HepG2 (cell line): Measurements from ENCODE around the gene CNTRL. TPM values are rescaled to one million over a fixed set of nuclear protein-coding genes. Genes with fewer than 3 reads are reported as not detected.

Experiments used
- CAMTA2 ChIP-seq: sonication (generic); formaldehyde crosslinking; IDR thresholded peaks from 2 replicates; pipeline ENCODE4 v1.4.0; 2020; ENCODE audit warnings: mild to moderate bottlenecking, missing genetic modification reagents, borderline replicate concordance
- FOXK2 ChIP-seq: fragments of 450-650 bp; IDR thresholded peaks from 2 replicates; pipeline ENCODE4 v1.6.1; 2016
- JDP2 ChIP-seq: sonication (generic); formaldehyde crosslinking; IDR thresholded peaks from 2 replicates; pipeline ENCODE4 v1.8.1; 2022; ENCODE audit warnings: missing genetic modification reagents, borderline replicate concordance
- RXRA ChIP-seq: sonication (generic); formaldehyde crosslinking; IDR thresholded peaks from 2 replicates; pipeline ENCODE4 v1.5.1; 2020; ENCODE audit warnings: missing genetic modification reagents
- TRIM24 ChIP-seq: sonication (generic); formaldehyde crosslinking; IDR thresholded peaks from 2 replicates; pipeline ENCODE4 v1.8.0; 2022; ENCODE audit warnings: mild to moderate bottlenecking, missing genetic modification reagents
- ZNF121 ChIP-seq: sonication (generic); formaldehyde crosslinking; IDR thresholded peaks from 2 replicates; pipeline ENCODE4 v1.5.0; 2020; ENCODE audit warnings: mild to moderate bottlenecking, missing genetic modification reagents
- ZNF160 ChIP-seq: sonication (generic); formaldehyde crosslinking; IDR thresholded peaks from 2 replicates; pipeline ENCODE4 v1.8.0; 2022; ENCODE audit warnings: mild to moderate bottlenecking, inconsistent platforms, missing genetic modification reagents
- ZNF329 ChIP-seq: sonication (generic); formaldehyde crosslinking; IDR thresholded peaks from 2 replicates; pipeline ENCODE4 v1.9.0; 2021; ENCODE audit warnings: low read depth, mild to moderate bottlenecking, missing genetic modification reagents
- ZNF607 ChIP-seq: sonication (generic); formaldehyde crosslinking; IDR thresholded peaks from 2 replicates; pipeline ENCODE4 v1.5.1; 2020; ENCODE audit warnings: missing genetic modification reagents, mild to moderate bottlenecking, borderline replicate concordance
- ZNF720 ChIP-seq: sonication (generic); formaldehyde crosslinking; IDR thresholded peaks from 2 replicates; pipeline ENCODE4 v1.4.0; 2020; ENCODE audit warnings: missing genetic modification reagents
- polyA plus RNA-seq, 8 experiments: library from polyadenylated mRNA; depleted of rRNA in 3 of 8; stranded (reverse) in 7 of 8; unstranded in 1 of 8; fragments of >200 nt; fragmentation: Illumina TruSeq in 4 of 8; extraction: Trizol in 4 of 8; gene quantifications; 2 replicates each; pipeline versions ENCODE4 v1.2.1 to v1.2.3, GENCODE V29; 2011 to 2016; ENCODE audit warnings: low read depth in 4 of 8, missing spikeins in 1 of 8, mixed read lengths in 1 of 8; ENCODE audit not compliant: insufficient read depth in 1 of 8
- total RNA-seq, 5 experiments: library from RNA; depleted of rRNA; stranded (reverse); fragments of >200 nt; fragmentation: Illumina TruSeq; extraction: Trizol; gene quantifications; 2 replicates each; pipeline ENCODE4 v1.2.3, GENCODE V29; 2016; ENCODE audit warnings: low read depth in 1 of 5
- TF ChIP-seq, protein P1 (sequence below): sonication (generic); formaldehyde crosslinking; IDR thresholded peaks from one replicate; pipeline ENCODE4 v1.5.1; 2020; ENCODE audit warnings: mild to moderate bottlenecking, missing genetic modification reagents; ENCODE audit errors: not compliant biosample characterization
- TF ChIP-seq, protein P2 (sequence below): sonication (generic); formaldehyde crosslinking; IDR thresholded peaks from 2 replicates; pipeline ENCODE4 v1.5.1; 2020; ENCODE audit warnings: missing genetic modification reagents, mild to moderate bottlenecking, borderline replicate concordance
- TF ChIP-seq, protein P3 (sequence below), 2 experiments: IDR thresholded peaks; 2 replicates each; pipeline ENCODE4 v1.6.1; 2011 to 2012; ENCODE audit warnings: low read length in 2 of 2, borderline replicate concordance in 1 of 2, low read depth in 1 of 2, mild to moderate bottlenecking in 1 of 2, moderate library complexity in 1 of 2
- TF ChIP-seq, protein P4 (sequence below): sonication (generic); formaldehyde crosslinking; IDR thresholded peaks from 2 replicates; pipeline ENCODE4 v1.4.0; 2020; ENCODE audit warnings: missing genetic modification reagents

The CNTRL gene
- total and polyA plus RNA-seq, 2 of the 13 experiments (the other 11 are each of a cell fraction or from before 2014, with no cell fraction given), result 7.5 to 11.8 TPM

DNA sequence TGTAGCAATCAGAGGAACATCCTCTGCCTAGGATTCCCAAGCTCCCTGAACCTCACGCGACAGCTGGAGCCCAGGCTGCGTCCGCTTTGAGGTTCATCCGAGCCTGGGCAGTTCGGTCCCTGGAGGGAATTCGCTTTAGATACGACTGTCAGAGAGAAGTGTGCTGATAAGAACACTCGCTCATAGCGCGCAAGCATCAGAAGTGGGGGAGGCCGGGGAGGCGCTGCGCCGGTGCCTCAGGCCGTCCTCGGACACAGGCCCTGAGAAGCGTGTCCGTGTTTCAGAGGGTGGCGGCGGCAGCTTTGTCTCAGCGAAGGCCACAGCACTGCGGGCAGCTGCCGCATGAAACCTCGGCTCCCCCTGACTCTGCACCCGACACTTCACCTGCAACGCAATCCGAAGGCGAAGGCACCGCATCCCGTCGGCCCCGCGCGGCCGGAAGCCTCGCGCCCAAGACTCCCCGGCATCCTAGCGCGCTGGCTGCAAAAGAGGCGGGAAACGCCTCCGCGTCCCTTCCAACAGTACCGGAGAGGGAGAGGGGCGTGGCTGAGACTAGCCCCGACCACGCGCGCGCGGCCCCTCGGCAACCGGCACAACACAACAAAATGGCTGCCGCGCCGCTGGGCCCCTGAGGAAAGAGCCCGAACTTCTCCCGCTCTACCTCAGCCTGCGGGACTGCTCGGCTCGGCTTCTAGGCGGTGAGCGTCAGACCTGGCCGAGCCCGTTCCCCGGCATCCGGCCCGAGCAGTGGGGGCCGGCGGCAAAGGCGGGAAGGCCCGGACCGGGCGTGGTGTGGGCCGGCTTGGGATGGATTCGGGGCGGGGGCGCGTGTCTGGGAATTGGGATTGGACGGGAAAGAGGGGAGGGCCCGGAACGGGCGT is at the start of gene CNTRL (continued):
- TF ChIP-seq ZNF607 (peak; percentile 97), TRIM24 (CRISPR knock-in tag) (no peak), CAMTA2 (CRISPR knock-in tag) (0 out of 2 replicates have a peak, but pooled peaks have one; percentile 36), JDP2 (CRISPR knock-in tag) (no peak), FOXK2 (no peak), ZNF329 (CRISPR knock-in tag) (peak; percentile 76), ZNF121 (CRISPR knock-in tag) (peak; percentile 60), ZNF720 (no peak), RXRA (peak; percentile 86), ZNF160 (peak; percentile 85; the same call in 1 of the 2 replicates)
- TF ChIP-seq, protein P1, sequence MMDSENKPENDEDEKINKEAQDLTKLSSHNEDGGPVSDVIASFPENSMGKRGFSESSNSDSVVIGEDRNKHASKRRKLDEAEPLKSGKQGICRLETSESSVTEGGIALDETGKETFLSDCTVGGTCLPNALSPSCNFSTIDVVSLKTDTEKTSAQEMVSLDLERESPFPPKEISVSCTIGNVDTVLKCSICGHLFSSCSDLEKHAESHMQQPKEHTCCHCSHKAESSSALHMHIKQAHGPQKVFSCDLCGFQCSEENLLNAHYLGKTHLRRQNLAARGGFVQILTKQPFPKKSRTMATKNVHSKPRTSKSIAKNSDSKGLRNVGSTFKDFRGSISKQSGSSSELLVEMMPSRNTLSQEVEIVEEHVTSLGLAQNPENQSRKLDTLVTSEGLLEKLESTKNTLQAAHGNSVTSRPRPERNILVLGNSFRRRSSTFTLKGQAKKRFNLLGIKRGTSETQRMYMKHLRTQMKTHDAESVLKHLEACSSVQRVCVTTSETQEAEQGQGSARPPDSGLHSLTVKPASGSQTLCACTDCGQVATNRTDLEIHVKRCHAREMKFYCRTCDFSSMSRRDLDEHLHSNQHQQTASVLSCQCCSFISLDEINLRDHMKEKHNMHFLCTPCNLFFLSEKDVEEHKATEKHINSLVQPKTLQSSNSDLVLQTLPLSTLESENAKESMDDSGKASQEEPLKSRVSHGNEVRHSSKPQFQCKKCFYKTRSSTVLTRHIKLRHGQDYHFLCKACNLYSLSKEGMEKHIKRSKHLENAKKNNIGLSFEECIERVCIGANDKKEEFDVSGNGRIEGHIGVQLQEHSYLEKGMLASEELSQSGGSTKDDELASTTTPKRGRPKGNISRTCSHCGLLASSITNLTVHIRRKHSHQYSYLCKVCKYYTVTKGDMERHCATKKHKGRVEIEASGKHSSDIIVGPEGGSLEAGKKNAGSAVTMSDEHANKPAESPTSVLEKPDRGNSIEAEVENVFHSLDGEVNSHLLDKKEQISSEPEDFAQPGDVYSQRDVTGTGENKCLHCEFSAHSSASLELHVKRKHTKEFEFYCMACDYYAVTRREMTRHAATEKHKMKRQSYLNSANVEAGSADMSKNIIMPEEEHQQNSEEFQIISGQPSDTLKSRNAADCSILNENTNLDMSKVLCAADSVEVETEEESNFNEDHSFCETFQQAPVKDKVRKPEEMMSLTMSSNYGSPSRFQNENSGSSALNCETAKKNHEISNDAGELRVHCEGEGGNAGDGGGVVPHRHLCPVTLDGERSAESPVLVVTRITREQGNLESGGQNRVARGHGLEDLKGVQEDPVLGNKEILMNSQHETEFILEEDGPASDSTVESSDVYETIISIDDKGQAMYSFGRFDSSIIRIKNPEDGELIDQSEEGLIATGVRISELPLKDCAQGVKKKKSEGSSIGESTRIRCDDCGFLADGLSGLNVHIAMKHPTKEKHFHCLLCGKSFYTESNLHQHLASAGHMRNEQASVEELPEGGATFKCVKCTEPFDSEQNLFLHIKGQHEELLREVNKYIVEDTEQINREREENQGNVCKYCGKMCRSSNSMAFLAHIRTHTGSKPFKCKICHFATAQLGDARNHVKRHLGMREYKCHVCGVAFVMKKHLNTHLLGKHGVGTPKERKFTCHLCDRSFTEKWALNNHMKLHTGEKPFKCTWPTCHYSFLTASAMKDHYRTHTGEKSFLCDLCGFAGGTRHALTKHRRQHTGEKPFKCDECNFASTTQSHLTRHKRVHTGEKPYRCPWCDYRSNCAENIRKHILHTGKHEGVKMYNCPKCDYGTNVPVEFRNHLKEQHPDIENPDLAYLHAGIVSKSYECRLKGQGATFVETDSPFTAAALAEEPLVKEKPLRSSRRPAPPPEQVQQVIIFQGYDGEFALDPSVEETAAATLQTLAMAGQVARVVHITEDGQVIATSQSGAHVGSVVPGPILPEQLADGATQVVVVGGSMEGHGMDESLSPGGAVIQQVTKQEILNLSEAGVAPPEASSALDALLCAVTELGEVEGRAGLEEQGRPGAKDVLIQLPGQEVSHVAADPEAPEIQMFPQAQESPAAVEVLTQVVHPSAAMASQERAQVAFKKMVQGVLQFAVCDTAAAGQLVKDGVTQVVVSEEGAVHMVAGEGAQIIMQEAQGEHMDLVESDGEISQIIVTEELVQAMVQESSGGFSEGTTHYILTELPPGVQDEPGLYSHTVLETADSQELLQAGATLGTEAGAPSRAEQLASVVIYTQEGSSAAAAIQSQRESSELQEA (CRISPR knock-in tag), result peak; percentile 96
- TF ChIP-seq, protein P2, sequence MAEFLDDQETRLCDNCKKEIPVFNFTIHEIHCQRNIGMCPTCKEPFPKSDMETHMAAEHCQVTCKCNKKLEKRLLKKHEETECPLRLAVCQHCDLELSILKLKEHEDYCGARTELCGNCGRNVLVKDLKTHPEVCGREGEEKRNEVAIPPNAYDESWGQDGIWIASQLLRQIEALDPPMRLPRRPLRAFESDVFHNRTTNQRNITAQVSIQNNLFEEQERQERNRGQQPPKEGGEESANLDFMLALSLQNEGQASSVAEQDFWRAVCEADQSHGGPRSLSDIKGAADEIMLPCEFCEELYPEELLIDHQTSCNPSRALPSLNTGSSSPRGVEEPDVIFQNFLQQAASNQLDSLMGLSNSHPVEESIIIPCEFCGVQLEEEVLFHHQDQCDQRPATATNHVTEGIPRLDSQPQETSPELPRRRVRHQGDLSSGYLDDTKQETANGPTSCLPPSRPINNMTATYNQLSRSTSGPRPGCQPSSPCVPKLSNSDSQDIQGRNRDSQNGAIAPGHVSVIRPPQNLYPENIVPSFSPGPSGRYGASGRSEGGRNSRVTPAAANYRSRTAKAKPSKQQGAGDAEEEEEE (CRISPR knock-in tag), result no peak
- TF ChIP-seq, protein P3, sequence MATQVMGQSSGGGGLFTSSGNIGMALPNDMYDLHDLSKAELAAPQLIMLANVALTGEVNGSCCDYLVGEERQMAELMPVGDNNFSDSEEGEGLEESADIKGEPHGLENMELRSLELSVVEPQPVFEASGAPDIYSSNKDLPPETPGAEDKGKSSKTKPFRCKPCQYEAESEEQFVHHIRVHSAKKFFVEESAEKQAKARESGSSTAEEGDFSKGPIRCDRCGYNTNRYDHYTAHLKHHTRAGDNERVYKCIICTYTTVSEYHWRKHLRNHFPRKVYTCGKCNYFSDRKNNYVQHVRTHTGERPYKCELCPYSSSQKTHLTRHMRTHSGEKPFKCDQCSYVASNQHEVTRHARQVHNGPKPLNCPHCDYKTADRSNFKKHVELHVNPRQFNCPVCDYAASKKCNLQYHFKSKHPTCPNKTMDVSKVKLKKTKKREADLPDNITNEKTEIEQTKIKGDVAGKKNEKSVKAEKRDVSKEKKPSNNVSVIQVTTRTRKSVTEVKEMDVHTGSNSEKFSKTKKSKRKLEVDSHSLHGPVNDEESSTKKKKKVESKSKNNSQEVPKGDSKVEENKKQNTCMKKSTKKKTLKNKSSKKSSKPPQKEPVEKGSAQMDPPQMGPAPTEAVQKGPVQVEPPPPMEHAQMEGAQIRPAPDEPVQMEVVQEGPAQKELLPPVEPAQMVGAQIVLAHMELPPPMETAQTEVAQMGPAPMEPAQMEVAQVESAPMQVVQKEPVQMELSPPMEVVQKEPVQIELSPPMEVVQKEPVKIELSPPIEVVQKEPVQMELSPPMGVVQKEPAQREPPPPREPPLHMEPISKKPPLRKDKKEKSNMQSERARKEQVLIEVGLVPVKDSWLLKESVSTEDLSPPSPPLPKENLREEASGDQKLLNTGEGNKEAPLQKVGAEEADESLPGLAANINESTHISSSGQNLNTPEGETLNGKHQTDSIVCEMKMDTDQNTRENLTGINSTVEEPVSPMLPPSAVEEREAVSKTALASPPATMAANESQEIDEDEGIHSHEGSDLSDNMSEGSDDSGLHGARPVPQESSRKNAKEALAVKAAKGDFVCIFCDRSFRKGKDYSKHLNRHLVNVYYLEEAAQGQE (IDR thresholded peaks at IDR 0.05; ENCODE audit: borderline replicate concordance in 1 of 2, low read depth in 1 of 2, low read length in 2 of 2), result no peak
- TF ChIP-seq, protein P4, sequence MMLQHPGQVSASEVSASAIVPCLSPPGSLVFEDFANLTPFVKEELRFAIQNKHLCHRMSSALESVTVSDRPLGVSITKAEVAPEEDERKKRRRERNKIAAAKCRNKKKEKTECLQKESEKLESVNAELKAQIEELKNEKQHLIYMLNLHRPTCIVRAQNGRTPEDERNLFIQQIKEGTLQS, result no peak
